ENCODE data around the gene C1GALT1C1L. TPM values are rescaled to one million over a fixed set of nuclear protein-coding genes. Genes with fewer than 3 reads are reported as not detected.

C1GALT1C1L gene
- total RNA-seq, 2 experiments from 2014 or later = not detected

- TF ChIP-seq CTCF (IDR thresholded peaks at IDR 0.05) = no peak
- Histone ChIP-seq H3K27ac (ENCODE audit: low read depth in 1 of 2, low read length in 2 of 2) (no peak overlapping the region), H3K36me3 (ENCODE audit: insufficient read depth, low read length) (no peaks in the 10 kb centered on the region), H3K27me3 (ENCODE audit: control insufficient read depth in 1 of 2, insufficient read depth in 2 of 2, low read length in 2 of 2) (peaks cover 19 to 23% of the 10 kb centered on the region in 2 experiments), H3K9me3 (ENCODE audit: control insufficient read depth in 1 of 2, insufficient read depth in 1 of 2, low read length in 2 of 2) (peaks cover 0 to 6% of the 10 kb centered on the region in 2 experiments), H3K4me3 (ENCODE audit: low read length) (no peak overlapping the region), H3K4me1 (ENCODE audit: insufficient read depth, low read length) (peaks cover 21% of the 10 kb centered on the region)
- ATAC-seq (ENCODE audit: poor library complexity) (no peak), DNase-seq (no peak)
- peaks cover 54% of the 10 kb centered on the region for H3K27me3 Mint-ChIP-seq
- intact Hi-C loops (cut with DNase I, micrococcal nuclease) = no loop called here
- peaks cover 11% of the 10 kb centered on the region for H3K4me1 Mint-ChIP-seq (ENCODE audit: low read depth)
- peaks cover 3% of the 10 kb centered on the region for H3K36me3 Mint-ChIP-seq (ENCODE audit: low read depth)
- H3K4me3 Mint-ChIP-seq = no peak overlapping the region
- H3K9me3 Mint-ChIP-seq = peaks cover 2% of the 10 kb centered on the region
- no peak overlapping the region for H3K27ac Mint-ChIP-seq
- CTCF ChIA-PET = no interaction called here
- POLR2A ChIA-PET = no interaction called here
These were observed 41.5 kb downstream of the C1GALT1C1L start for GRCh38 chr2:43634604-43635306.

GRCh38 chr2:43631618-43632317 lies 44.5 kb downstream of the C1GALT1C1L start:
- no peak overlapping the region for H3K27ac ChIP-seq (ENCODE audit: low read depth in 1 of 2, low read length in 2 of 2)
- intact Hi-C loops (cut with DNase I, micrococcal nuclease) = no loop called here
- no peak overlapping the region for H3K27ac Mint-ChIP-seq
- H3K9me3 Mint-ChIP-seq = no peaks in the 10 kb centered on the region
- POLR2A ChIA-PET = no interaction called here
- ATAC-seq (ENCODE audit: poor library complexity) = no peak
- H3K4me1 ChIP-seq (ENCODE audit: insufficient read depth, low read length) = peaks cover 7% of the 10 kb centered on the region
- peaks cover 2% of the 10 kb centered on the region for H3K36me3 Mint-ChIP-seq (ENCODE audit: low read depth)
- peaks cover 57% of the 10 kb centered on the region for H3K27me3 Mint-ChIP-seq
- H3K9me3 ChIP-seq (ENCODE audit: control insufficient read depth in 1 of 2, insufficient read depth in 1 of 2, low read length in 2 of 2) = no peaks in the 10 kb centered on the region
- no peak overlapping the region for H3K4me3 ChIP-seq (ENCODE audit: low read length)
- H3K4me3 Mint-ChIP-seq = no peak overlapping the region
- CTCF ChIA-PET = no interaction called here
- no peaks in the 10 kb centered on the region for H3K36me3 ChIP-seq (ENCODE audit: insufficient read depth, low read length)
- TF ChIP-seq CTCF (IDR thresholded peaks at IDR 0.05) = no peak
- peaks cover 9% of the 10 kb centered on the region for H3K4me1 Mint-ChIP-seq (ENCODE audit: low read depth)
- DNase-seq = no peak
- peaks cover 19 to 21% of the 10 kb centered on the region in 2 experiments for H3K27me3 ChIP-seq (ENCODE audit: control insufficient read depth in 1 of 2, insufficient read depth in 2 of 2, low read length in 2 of 2)

Other genes starting within 250 kb of the C1GALT1C1L start
- 10 to 100 TPM; 29.3 to 32.9 TPM for gene THADA, start 80.4 kb downstream of the C1GALT1C1L start, total RNA-seq
- 1 to 10 TPM; 1.6 to 2.7 TPM for gene PLEKHH2, start 39.2 kb downstream of the C1GALT1C1L start, total RNA-seq
- gene DYNC2LI1, start 97.6 kb upstream of the C1GALT1C1L start, total RNA-seq = 1 to 10 TPM; 2.1 to 2.2 TPM
- not detected for gene ABCG5, start 162.4 kb upstream of the C1GALT1C1L start, total RNA-seq
- not detected for gene ABCG8, start 162.5 kb upstream of the C1GALT1C1L start, total RNA-seq